ENCODE results near the gene SFTPD.

DNA sequence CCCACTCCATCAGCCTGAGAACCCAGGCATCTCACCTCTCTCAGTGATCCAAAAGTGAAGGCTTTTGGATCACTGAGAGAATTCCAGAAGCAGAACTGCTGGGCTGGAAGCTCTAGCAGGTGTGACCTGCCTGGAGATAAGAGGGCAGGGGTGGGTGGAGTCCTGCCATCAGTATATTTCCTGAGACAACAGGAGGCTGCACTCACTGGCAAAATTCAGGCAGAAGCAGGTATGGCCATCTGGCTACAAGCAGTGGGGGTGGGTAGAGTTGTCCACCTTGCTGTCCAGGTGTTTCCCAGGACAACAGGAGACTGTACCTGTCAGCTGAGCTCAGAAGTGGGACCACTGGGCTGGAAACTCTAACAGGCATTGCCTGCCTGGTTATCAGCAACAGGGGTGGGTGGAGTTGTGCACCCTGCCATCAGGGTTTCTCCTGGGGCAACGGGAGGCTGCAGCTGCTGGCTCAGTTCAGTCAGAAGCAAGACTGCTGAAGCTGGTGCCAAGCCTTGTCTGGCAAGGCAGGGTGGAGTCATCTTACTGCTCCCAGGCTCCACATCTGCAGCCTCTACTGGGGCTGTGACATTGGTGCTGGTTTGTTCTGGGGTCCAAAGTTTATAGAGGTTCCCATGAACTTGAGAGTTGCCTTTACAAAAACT lies 47.2 kb upstream of the SFTPD start:
- TF ChIP-seq, protein P1, sequence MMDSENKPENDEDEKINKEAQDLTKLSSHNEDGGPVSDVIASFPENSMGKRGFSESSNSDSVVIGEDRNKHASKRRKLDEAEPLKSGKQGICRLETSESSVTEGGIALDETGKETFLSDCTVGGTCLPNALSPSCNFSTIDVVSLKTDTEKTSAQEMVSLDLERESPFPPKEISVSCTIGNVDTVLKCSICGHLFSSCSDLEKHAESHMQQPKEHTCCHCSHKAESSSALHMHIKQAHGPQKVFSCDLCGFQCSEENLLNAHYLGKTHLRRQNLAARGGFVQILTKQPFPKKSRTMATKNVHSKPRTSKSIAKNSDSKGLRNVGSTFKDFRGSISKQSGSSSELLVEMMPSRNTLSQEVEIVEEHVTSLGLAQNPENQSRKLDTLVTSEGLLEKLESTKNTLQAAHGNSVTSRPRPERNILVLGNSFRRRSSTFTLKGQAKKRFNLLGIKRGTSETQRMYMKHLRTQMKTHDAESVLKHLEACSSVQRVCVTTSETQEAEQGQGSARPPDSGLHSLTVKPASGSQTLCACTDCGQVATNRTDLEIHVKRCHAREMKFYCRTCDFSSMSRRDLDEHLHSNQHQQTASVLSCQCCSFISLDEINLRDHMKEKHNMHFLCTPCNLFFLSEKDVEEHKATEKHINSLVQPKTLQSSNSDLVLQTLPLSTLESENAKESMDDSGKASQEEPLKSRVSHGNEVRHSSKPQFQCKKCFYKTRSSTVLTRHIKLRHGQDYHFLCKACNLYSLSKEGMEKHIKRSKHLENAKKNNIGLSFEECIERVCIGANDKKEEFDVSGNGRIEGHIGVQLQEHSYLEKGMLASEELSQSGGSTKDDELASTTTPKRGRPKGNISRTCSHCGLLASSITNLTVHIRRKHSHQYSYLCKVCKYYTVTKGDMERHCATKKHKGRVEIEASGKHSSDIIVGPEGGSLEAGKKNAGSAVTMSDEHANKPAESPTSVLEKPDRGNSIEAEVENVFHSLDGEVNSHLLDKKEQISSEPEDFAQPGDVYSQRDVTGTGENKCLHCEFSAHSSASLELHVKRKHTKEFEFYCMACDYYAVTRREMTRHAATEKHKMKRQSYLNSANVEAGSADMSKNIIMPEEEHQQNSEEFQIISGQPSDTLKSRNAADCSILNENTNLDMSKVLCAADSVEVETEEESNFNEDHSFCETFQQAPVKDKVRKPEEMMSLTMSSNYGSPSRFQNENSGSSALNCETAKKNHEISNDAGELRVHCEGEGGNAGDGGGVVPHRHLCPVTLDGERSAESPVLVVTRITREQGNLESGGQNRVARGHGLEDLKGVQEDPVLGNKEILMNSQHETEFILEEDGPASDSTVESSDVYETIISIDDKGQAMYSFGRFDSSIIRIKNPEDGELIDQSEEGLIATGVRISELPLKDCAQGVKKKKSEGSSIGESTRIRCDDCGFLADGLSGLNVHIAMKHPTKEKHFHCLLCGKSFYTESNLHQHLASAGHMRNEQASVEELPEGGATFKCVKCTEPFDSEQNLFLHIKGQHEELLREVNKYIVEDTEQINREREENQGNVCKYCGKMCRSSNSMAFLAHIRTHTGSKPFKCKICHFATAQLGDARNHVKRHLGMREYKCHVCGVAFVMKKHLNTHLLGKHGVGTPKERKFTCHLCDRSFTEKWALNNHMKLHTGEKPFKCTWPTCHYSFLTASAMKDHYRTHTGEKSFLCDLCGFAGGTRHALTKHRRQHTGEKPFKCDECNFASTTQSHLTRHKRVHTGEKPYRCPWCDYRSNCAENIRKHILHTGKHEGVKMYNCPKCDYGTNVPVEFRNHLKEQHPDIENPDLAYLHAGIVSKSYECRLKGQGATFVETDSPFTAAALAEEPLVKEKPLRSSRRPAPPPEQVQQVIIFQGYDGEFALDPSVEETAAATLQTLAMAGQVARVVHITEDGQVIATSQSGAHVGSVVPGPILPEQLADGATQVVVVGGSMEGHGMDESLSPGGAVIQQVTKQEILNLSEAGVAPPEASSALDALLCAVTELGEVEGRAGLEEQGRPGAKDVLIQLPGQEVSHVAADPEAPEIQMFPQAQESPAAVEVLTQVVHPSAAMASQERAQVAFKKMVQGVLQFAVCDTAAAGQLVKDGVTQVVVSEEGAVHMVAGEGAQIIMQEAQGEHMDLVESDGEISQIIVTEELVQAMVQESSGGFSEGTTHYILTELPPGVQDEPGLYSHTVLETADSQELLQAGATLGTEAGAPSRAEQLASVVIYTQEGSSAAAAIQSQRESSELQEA (IDR thresholded peaks at IDR 0.05; ENCODE audit: low read depth): no peak
- TF ChIP-seq STAG1 (CRISPR knock-in tag; IDR thresholded peaks at IDR 0.05; ENCODE audit: borderline replicate concordance) (no peak), MTA1 (IDR thresholded peaks at IDR 0.05; ENCODE audit: borderline replicate concordance) (no peak), ZNF75A (CRISPR knock-in tag; IDR thresholded peaks at IDR 0.05) (no peak), SAFB2 (IDR thresholded peaks at IDR 0.05; ENCODE audit: borderline replicate concordance, low read depth, low read length, severe bottlenecking) (no peak), KDM1A (IDR thresholded peaks at IDR 0.05) (no peak), ZNF311 (CRISPR knock-in tag; IDR thresholded peaks at IDR 0.05) (no peak)
- TF ChIP-seq, protein P2, sequence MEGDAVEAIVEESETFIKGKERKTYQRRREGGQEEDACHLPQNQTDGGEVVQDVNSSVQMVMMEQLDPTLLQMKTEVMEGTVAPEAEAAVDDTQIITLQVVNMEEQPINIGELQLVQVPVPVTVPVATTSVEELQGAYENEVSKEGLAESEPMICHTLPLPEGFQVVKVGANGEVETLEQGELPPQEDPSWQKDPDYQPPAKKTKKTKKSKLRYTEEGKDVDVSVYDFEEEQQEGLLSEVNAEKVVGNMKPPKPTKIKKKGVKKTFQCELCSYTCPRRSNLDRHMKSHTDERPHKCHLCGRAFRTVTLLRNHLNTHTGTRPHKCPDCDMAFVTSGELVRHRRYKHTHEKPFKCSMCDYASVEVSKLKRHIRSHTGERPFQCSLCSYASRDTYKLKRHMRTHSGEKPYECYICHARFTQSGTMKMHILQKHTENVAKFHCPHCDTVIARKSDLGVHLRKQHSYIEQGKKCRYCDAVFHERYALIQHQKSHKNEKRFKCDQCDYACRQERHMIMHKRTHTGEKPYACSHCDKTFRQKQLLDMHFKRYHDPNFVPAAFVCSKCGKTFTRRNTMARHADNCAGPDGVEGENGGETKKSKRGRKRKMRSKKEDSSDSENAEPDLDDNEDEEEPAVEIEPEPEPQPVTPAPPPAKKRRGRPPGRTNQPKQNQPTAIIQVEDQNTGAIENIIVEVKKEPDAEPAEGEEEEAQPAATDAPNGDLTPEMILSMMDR (IDR thresholded peaks at IDR 0.05 in 2 of 3, conservative IDR thresholded peaks at IDR 0.05 in 1 of 3; ENCODE audit: insufficient read depth in 2 of 3, low read depth in 1 of 3, low read length in 3 of 3): no peak
- TF ChIP-seq, protein P3, sequence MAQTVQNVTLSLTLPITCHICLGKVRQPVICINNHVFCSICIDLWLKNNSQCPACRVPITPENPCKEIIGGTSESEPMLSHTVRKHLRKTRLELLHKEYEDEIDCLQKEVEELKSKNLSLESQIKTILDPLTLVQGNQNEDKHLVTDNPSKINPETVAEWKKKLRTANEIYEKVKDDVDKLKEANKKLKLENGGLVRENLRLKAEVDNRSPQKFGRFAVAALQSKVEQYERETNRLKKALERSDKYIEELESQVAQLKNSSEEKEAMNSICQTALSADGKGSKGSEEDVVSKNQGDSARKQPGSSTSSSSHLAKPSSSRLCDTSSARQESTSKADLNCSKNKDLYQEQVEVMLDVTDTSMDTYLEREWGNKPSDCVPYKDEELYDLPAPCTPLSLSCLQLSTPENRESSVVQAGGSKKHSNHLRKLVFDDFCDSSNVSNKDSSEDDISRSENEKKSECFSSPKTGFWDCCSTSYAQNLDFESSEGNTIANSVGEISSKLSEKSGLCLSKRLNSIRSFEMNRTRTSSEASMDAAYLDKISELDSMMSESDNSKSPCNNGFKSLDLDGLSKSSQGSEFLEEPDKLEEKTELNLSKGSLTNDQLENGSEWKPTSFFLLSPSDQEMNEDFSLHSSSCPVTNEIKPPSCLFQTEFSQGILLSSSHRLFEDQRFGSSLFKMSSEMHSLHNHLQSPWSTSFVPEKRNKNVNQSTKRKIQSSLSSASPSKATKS (CRISPR knock-in tag; IDR thresholded peaks at IDR 0.05): no peak
- TF ChIP-seq, protein P4, sequence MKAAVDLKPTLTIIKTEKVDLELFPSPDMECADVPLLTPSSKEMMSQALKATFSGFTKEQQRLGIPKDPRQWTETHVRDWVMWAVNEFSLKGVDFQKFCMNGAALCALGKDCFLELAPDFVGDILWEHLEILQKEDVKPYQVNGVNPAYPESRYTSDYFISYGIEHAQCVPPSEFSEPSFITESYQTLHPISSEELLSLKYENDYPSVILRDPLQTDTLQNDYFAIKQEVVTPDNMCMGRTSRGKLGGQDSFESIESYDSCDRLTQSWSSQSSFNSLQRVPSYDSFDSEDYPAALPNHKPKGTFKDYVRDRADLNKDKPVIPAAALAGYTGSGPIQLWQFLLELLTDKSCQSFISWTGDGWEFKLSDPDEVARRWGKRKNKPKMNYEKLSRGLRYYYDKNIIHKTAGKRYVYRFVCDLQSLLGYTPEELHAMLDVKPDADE (conservative IDR thresholded peaks at IDR 0.05; ENCODE audit: control insufficient read depth, low read depth, low read length): no peak
- TF ChIP-seq, protein P5, sequence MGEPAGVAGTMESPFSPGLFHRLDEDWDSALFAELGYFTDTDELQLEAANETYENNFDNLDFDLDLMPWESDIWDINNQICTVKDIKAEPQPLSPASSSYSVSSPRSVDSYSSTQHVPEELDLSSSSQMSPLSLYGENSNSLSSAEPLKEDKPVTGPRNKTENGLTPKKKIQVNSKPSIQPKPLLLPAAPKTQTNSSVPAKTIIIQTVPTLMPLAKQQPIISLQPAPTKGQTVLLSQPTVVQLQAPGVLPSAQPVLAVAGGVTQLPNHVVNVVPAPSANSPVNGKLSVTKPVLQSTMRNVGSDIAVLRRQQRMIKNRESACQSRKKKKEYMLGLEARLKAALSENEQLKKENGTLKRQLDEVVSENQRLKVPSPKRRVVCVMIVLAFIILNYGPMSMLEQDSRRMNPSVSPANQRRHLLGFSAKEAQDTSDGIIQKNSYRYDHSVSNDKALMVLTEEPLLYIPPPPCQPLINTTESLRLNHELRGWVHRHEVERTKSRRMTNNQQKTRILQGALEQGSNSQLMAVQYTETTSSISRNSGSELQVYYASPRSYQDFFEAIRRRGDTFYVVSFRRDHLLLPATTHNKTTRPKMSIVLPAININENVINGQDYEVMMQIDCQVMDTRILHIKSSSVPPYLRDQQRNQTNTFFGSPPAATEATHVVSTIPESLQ (CRISPR knock-in tag; IDR thresholded peaks at IDR 0.05): no peak
- TF ChIP-seq, protein P6, sequence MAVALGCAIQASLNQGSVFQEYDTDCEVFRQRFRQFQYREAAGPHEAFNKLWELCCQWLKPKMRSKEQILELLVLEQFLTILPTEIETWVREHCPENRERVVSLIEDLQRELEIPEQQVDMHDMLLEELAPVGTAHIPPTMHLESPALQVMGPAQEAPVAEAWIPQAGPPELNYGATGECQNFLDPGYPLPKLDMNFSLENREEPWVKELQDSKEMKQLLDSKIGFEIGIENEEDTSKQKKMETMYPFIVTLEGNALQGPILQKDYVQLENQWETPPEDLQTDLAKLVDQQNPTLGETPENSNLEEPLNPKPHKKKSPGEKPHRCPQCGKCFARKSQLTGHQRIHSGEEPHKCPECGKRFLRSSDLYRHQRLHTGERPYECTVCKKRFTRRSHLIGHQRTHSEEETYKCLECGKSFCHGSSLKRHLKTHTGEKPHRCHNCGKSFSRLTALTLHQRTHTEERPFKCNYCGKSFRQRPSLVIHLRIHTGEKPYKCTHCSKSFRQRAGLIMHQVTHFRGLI (CRISPR knock-in tag; IDR thresholded peaks at IDR 0.05): no peak
